Fibroblast of lung (primary cell): Measurements from ENCODE around the gene LRRC8E.

Experiments used
- EZH2 ChIP-seq: IDR thresholded peaks from 2 replicates; pipeline ENCODE4 v1.5.1; 2012; ENCODE audit warnings: low read length, control low read depth, mild to moderate bottlenecking; ENCODE audit errors: missing control alignments
- TF ChIP-seq, protein P1 (sequence below), 2 donors: IDR thresholded peaks in 1 of 2; conservative IDR thresholded peaks in 1 of 2; 1 replicate in 1 of 2; 2 replicates in 1 of 2; pipeline ENCODE4 v1.5.1; 2011 to 2012; ENCODE audit warnings: low read length in 2 of 2, control low read depth in 1 of 2, inconsistent platforms in 1 of 2, low read depth in 1 of 2, mild to moderate bottlenecking in 1 of 2

DNA sequence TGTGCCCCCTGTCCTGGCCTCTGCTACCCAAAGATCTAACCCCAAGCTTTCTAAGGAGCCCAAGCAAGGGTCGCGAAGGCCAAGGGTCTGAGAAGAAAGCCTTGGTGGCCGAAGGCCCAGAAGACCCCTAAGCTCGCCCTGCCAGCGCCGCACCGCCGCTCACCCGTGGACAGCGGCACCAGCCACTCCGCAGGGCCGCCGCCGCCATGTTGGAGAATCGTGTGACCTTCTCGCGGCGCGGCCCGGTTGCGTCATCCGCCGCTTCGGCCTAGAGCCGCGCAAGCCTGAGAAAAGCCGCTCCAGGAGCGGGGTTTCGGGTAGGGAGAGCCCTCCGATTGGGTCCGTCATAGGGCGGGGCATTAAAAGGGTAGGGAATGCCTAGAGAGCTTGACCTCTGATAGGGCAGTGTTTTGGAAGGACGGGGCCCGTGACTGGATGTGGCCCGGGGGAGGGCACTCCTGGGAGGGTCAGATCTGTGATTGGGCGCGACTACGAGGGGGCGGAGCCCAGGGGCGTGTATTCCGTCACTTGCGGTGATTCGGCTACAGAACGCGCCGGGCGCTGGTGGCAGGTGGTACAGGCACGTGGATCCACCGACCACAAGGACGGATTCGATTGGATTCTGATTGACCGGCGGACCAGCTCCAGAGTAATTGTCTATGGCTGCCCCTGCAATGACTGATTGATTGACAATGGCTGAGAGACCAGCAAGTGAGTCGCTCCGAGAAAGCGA, 55.3 kb downstream of the LRRC8E start, which contains the start of gene TIMM44:
- TF ChIP-seq, protein P1, sequence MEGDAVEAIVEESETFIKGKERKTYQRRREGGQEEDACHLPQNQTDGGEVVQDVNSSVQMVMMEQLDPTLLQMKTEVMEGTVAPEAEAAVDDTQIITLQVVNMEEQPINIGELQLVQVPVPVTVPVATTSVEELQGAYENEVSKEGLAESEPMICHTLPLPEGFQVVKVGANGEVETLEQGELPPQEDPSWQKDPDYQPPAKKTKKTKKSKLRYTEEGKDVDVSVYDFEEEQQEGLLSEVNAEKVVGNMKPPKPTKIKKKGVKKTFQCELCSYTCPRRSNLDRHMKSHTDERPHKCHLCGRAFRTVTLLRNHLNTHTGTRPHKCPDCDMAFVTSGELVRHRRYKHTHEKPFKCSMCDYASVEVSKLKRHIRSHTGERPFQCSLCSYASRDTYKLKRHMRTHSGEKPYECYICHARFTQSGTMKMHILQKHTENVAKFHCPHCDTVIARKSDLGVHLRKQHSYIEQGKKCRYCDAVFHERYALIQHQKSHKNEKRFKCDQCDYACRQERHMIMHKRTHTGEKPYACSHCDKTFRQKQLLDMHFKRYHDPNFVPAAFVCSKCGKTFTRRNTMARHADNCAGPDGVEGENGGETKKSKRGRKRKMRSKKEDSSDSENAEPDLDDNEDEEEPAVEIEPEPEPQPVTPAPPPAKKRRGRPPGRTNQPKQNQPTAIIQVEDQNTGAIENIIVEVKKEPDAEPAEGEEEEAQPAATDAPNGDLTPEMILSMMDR (conservative IDR thresholded peaks at IDR 0.05 in 1 of 2, IDR thresholded peaks at IDR 0.05 in 1 of 2; ENCODE audit: low read depth in 1 of 2, low read length in 2 of 2) = no peak
- TF ChIP-seq EZH2 = no peak
